Fibroblast of villous mesenchyme (primary cell): ENCODE results near the gene HMX1. TPM values are rescaled to one million over a fixed set of nuclear protein-coding genes. Genes with fewer than 3 reads are reported as not detected.

Source experiments
- DNase-seq: peaks from one replicate; pipeline ENCODE4 v3.0.0-alpha.2; 2010; ENCODE audit warnings: low read depth
- H3K4me3 ChIP-seq: 2 replicates; pipeline ENCODE4 v1.5.1; 2011; ENCODE audit warnings: low read depth, mild to moderate bottlenecking, low read length
- total RNA-seq: library from RNA; depleted of rRNA; stranded (reverse); fragments of >200 nt; gene quantifications from 2 replicates; pipeline ENCODE4 v1.2.3, GENCODE V29; 2012
- TF ChIP-seq, protein P1 (sequence below): IDR thresholded peaks from 2 replicates; pipeline ENCODE4 v1.5.1; 2012; ENCODE audit warnings: low read depth, mild to moderate bottlenecking, low read length; ENCODE audit not compliant: insufficient read depth

The HMX1 gene
- total RNA-seq, 1 donor, result not detected

- no peak overlapping the region for H3K4me3 ChIP-seq
- no peak for DNase-seq
- TF ChIP-seq, protein P1, sequence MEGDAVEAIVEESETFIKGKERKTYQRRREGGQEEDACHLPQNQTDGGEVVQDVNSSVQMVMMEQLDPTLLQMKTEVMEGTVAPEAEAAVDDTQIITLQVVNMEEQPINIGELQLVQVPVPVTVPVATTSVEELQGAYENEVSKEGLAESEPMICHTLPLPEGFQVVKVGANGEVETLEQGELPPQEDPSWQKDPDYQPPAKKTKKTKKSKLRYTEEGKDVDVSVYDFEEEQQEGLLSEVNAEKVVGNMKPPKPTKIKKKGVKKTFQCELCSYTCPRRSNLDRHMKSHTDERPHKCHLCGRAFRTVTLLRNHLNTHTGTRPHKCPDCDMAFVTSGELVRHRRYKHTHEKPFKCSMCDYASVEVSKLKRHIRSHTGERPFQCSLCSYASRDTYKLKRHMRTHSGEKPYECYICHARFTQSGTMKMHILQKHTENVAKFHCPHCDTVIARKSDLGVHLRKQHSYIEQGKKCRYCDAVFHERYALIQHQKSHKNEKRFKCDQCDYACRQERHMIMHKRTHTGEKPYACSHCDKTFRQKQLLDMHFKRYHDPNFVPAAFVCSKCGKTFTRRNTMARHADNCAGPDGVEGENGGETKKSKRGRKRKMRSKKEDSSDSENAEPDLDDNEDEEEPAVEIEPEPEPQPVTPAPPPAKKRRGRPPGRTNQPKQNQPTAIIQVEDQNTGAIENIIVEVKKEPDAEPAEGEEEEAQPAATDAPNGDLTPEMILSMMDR, result no peak
Observed at GRCh38 chr4:8846826-8847225, 24.8 kb downstream of the HMX1 start.

- DNase-seq, result no peak
- H3K4me3 ChIP-seq, result no peak overlapping the region
- TF ChIP-seq, protein P1, result no peak
Observed at GRCh38 chr4:8846046-8846720, 25.5 kb downstream of the HMX1 start.

GRCh38 chr4:8844976-8845690 is 26.5 kb downstream of the HMX1 start:
- H3K4me3 ChIP-seq, result no peak overlapping the region
- TF ChIP-seq, protein P1, result no peak
- DNase-seq, result no peak

DNA sequence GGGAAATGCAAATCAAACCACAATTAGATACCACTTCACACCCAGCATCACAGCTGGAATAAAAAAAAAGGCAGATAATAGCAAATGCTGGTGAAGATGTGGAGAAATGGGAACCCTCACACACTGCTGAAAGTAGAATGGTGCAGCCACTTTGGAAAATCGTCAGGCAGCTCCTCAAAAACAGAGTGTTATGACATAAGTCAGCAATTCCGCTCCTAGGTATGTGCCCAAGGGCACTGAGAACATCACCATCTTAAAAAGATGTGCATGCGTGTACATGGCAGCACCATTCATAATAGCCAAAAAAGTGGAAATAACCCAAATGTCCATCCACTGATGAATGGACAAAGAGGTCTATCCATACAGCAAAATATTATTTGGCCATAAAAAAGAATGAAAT is 28.0 kb downstream of the HMX1 start:
- TF ChIP-seq, protein P1, result no peak
- H3K4me3 ChIP-seq, result no peak overlapping the region
- DNase-seq, result no peak

DNA sequence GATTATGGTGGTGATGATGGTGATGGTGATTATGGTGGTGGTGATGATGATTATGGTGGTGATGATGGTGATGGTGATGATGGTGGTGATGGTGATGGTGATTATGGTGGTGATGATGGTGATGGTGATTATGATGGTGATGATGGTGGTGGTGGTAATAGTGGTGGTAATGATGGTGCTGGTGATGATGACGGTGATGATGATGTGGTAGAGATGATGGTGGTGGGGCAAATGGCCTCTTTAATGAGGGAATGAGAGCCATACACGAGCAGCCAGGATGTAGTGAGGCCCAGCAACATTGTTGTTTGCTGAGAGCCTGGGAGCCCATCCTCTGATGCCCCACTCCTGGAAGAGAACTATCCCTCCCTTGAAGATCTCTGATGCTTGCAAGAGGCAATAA is 29.0 kb downstream of the HMX1 start:
- H3K4me3 ChIP-seq, result no peak overlapping the region
- no peak for DNase-seq
- TF ChIP-seq, protein P1, result no peak

DNA sequence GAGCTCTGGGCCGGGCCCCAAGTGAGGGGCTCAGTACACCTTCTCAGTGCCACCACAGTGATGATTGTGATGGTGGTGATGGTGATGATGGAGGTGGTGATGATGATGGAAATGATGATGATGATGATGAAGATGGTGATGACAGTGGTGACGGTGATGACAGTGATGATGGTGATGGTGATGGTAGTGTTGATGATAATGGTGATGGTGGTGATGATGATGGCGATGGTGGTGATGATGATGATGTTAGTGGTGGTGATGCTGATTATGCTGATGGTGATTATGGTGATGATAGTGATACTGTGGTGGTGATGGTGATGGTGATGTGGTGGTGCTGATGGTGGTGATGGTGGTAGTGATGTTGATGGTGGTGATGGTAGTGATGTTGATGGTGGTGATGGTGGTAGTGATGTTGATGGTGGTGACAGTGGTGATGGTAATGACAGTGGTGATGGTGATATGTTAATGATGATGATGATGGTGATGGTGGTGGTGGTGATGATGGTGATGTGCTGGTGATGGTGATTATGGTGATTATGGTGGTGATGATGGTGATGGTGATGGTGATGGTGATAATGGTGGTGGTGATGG is 29.9 kb downstream of the HMX1 start:
- H3K4me3 ChIP-seq, result no peak overlapping the region
- no peak for DNase-seq
- TF ChIP-seq, protein P1, result no peak
